ENCODE data around the gene OR2AP1.
"Not testable (repeated sequence)": the region's sequence is repeated elsewhere in the genome, so short reads cannot be mapped to it uniquely, and the experiment has no call there.

OR2AP1 gene

DNA sequence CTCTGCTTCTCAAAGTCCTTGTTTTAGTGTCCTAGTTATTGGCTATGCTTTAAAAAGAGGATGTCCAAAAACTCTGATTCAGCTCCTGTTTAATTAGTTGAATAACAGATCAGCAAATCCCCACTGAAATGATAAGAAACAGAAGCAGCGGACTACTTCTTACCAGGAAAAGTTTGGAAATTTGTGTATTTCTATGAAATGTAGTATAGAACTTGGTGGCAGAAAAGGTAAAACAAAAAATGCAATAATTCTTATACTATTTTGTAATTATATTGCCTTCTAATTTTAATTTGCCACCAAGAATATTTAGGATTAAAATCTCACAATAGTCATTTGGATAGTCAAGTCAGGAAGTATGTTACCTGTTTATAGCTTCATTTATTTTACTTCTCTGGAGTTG, at the start of gene OR2AP1:
Gene OR2AP1, plus strand, starts transcription at position 301 of the 400 bp plus-strand sequence. CDS start 1,947 bp downstream, outside the sequence.
- no peak for DNase-seq (ENCODE audit: low read depth in 2 of 2)

DNA sequence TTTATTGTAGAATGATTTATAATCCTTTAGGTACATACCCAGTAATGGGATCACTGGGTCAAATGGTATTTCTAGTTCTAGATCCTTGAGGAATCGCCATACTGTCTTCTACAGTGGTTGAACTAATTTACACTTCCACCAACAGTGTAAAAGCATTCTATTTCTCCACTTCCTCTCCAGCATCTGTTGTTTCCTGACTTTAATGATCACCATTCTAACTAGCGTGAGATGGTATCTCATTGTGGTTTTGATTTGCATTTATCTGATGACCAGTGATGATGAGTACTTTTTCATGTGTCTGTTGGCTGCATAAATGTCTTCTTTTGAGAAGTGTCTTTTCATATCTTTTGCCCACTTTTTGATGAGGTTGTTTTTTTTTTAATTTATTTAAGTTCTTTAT, 24.0 kb upstream of the OR2AP1 start:
- DNase-seq (ENCODE audit: low read depth in 2 of 2) = not testable (repeated sequence)

DNA sequence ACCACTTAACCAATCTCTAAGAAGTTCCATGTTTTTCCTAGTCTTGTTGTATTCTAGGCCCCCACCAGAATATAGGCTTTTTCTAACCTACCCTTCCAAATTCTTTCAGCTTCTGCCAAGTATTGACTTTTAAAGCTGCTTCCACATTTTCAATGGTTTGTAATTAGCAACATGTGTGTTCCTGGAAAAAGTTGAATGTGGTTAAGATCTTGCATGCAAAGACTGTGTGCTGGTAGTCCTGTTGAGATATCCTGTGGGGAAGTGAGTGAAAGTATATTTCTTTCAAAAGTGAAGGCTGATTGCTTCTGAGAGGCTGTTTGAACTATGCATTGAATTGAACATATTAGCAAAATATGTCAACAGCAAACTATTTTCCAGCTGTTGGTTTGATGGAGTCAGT, 23.5 kb upstream of the OR2AP1 start:
- DNase-seq (ENCODE audit: low read depth in 2 of 2) = no peak

DNA sequence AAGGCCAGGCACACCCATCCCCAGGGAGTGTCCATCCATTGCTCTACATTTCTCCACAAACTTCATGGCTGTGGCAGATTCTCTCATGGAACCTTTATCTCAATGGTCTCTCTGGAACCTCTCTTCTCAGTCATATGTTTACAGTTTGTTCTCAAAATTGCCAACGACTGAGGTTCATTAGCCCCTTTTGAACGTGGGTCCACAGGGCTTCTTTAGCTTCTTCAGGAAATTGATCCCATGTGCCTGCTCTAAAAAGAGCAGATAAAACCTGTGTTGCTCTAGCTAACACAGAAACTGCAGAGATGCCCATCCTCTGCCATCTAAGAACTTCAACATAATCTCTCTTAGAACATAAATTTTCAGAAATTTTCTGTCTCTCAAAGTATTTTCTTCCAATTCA, 23.0 kb upstream of the OR2AP1 start, which contains the start of gene OR6C4:
Gene OR6C4, plus strand, starts transcription at position 301 of the 400 bp plus-strand sequence. CDS start 1,625 bp downstream, outside the sequence.
- no peak for DNase-seq (ENCODE audit: low read depth in 2 of 2)

DNA sequence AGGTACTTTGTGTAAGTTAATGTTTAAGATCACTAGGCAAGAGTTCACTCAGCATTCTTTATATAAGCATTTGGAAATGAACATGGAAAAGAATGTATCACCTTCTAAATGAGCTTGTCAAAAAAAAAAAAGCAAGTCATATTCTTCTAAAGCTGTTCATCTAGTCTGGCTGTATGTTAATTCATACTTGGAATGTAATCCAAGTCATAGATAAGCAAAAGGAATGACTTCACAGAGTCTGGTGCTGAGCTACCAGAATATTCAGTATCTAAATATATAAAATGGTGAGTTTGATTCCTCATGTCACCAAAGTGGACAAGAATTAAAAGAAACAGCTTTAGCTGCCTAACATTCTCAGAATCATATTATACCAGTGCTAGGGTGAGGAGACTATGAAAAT, 18.0 kb upstream of the OR2AP1 start:
- DNase-seq (ENCODE audit: low read depth in 2 of 2) = no peak

DNA sequence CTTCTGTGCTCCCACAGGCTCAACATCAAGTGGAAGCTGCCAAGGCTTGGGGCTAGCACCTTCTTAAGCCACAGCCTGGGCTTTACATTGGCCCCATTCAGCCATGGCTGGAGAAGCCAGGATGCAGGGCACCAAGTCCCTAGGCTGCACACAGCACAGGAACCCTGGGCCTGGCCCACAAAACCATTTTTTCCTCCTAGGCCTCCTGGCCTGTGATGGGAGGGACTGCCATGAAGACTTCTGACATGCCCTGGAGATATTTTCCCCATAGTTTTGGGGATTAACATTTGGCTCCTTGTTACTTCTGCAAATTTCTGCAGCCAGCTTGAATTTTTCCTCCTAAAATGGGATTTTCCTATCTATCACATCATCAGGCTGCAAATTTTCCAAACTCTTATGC, 2.2 kb upstream of the OR2AP1 start:
- DNase-seq (ENCODE audit: low read depth in 2 of 2) = not testable (repeated sequence)

DNA sequence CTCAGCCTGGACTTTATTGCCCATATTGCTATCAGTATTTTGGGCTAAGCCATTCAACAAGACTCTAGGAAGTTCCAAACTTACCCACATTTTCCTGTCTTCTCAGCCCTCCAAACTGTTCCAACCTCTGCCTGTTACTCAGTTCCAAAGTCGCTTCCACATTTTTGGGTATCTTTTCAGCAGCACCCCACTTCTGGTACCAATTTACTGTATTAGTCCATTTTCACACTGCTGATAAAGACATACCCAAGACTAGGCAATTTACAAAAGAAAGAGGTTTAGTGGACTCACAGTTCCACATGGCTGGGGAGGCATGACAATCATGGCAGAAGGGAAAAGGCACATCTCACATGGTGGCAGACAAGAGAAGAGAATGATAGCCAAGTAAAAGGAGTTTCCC, 1.6 kb upstream of the OR2AP1 start:
- not testable (repeated sequence) for DNase-seq (ENCODE audit: low read depth in 2 of 2)

DNA sequence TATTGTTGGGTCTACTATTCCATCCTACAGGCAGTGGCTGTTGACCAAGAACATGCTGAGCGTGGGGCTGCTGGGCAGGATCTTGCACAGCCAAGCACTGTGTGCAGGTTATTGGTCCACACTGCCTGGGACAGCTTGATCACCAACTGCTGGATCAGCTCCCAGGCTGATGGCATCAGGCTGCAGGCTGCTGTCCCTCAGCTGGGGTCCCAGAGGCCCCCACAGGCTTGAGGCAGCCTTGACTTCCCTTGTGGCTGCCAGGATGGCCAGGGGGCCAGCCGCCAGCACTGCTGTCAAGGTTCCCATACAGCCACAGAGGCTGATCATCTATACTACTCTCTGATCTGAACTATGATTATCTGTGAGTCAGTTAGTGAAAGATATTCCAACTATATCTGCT, 9.8 kb downstream of the OR2AP1 start:
- DNase-seq (ENCODE audit: low read depth in 2 of 2) = no peak

DNA sequence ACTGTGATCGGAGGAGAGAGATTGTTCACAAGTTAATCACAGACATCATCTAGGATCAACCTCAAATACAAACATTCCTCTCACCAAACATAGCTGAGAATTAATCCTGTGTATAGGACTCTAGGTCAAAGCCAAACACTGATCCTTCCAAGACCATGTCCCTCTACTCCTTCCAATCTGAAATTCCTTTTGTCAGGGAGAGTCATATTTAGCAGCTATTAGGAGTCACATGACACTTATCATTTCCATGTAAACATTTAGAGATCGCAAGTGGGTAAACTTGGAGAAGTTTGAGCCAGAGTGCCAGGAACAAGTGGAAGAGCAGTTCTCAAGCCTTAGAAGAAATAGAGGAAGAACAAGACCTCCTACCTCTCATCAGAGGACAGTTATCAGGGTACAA, 13.5 kb downstream of the OR2AP1 start:
- DNase-seq (ENCODE audit: low read depth in 2 of 2) = no peak

DNA sequence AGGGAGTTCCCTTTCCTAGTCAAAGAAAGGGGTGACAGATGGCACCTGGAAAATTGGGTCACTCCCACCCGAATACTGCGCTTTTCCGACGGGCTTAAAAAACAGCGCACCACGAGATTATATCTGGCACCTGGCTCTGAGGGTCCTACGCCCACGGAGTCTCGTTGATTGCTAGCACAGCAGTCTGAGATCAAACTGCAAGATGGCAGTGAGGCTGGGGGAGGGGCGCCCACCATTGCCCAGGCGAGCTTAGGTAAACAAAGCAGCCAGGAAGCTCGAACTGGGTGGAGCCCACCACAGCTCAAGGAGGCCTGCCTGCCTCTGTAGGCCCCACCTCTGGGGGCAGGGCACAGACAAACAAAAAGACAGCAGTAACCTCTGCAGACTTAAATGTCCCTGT, 17.9 kb downstream of the OR2AP1 start:
- DNase-seq (ENCODE audit: low read depth in 2 of 2) = not testable (repeated sequence)

DNA sequence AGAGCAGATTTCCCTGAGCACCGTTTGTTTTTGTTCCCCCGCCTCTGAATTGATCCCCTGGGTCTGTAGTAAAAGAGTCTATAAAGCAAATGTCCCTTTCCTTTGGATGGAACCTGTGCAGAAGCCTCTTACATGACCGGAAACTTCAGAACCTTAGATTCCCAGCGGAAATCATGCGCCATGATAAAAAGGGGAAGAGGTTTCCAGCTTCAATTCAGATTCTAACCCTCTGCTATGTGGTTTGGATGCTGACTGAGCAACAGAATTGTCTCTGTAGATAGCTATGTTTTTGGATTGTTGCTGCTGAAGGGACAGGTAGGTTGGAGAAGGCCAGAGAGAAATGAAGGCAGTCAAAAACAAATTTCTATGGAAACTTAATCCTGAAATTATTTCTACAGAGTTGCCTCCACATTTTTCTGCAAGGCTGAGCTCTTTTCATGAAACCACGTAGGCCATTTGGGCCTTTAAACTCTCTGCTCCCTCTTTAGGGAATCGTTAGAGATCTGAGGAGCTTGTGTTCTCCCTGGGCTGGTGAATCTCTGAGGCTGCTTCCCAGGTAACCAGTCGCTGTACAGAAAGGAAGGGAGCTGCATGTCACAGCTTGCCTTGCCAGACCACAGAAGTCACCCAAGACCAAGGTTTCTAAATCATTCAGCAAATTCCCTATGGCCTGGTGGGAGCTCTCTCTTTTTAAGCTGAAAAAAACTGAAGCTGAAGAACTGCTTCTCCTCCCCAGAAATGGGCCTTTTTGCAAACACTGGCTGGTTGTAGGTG, 35.7 kb downstream of the OR2AP1 start:
- no peak for DNase-seq (ENCODE audit: low read depth in 2 of 2)

DNA sequence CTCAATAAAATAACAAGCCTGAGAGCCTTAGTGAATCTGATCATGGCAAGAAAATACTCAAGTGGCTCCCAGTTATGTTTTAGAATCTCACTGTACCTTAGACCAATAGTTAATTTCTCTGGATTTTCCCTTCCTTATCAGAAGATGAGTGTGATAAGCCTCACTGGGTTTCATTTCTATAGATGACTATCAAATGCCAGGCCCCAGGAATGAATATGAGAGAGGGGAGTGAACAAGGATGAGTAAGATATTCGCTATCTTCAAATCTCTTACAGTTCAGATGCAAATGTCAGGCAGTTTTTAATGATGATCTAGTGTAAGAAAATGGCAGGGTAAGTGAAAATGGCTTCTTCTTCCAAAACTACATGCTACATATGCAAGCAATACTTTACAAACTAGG, 38.3 kb downstream of the OR2AP1 start:
- DNase-seq (ENCODE audit: low read depth in 2 of 2) = no peak

DNA sequence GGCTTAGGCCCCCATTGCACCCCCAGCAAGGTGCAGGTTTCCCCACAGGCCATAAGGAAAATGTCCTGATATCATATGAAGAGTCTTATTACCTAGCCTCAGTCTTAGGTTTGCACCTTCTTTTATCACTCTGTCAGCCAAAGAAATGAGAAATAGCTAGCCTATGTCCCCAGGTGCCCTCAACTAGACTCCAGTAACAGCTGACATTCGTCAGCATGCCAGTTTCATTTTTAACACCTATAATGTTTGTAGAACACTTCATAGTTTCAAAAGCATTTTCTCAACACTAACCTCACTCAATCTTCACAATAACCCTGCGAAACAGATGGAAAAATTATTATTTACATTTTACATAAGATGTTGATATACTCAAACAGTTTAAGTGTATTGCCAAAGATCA, 40.4 kb downstream of the OR2AP1 start:
- DNase-seq (ENCODE audit: low read depth in 2 of 2) = no peak

DNA sequence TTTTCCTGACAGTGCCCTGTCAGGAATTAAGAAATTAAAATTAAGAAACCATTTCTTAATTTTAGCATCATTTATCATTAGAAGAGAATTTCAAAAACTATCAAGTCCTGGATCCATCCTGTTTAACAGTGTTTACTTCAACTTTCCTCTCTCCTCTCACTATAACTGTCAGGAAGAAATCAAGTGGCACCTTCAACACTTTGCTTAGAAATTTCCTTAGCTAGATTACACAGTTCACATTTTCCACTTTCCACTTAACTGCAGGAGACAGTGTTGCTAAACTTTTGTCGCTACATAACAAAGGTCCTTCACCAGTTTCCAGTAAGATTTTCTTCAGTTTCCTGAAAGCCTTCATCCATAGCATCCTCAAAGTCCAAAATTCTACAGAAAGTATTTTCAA, 42.5 kb downstream of the OR2AP1 start:
- DNase-seq (ENCODE audit: low read depth in 2 of 2) = no peak

DNA sequence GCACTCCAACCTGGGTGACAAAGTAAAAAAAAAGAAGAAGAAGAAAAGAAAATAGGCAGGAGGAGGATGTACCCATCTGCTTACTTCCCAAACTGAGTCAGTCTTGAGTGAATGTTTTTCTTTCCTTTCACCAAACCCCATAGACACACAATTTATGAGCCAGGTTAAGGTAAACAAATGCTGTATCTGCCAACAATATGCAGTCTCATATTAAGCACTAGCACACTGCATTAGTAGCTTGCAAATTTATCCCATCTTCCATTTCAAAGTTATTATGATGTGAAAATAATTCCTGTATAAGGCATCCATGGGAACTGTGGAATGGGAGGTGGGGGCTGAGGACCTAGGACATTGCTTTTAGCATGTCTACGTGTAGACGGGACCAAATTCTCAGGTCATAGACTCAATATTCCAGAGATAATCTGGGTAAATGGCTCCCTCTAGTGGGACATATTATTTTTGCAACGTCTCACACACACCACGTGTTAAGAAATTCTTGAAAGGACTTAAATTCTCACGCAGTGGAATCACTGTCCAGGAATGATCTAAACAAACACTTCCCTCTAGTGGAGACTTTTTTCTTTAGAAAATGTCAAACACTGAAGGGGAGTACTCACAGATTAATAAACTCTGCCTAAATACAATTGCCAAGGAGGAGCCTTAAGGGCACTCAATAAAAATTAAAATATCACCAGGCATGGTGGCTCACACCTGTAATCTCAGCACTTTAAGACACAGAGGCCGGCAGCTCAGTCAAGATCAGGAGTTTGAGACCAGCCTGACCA, 47.3 kb downstream of the OR2AP1 start:
- peak in 1 of 2 experiments; percentile 8 for DNase-seq (ENCODE audit: low read depth in 2 of 2)

DNA sequence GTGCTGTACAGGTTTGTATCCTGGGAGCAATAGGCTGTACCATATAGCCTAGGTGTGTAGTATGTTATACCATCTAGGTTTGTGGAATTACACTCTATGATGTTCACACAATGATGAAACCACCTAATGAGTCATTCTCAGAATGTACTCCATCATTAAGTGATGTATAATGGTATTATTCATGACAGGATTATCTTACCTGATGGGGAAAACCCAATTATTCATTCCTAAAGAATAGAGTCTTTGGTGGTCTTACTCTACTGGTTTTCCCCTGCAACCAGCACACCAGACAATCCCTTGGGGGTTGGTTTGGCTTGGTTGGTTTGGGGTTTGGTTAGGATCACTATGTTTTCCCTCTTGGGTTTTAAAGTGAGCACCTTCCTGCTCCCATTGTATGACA, 51.8 kb downstream of the OR2AP1 start:
- peak in 1 of 2 experiments; percentile 17 for DNase-seq (ENCODE audit: low read depth in 2 of 2)

Data from stimulated activated CD4-positive, alpha-beta T cell treated with anti-CD3 and anti-CD28 coated beads, Interleukin-12 subunit alpha, Interleukin-12 subunit beta, amount 100 ng/mL, for 24 hours (primary cell).